Urinary bladder (tissue), 4 donors: ENCODE results near the gene PJA2. TPM values are rescaled to one million over a fixed set of nuclear protein-coding genes. Genes with fewer than 3 reads are reported as not detected.
"Not testable (repeated sequence)": the region's sequence is repeated elsewhere in the genome, so short reads cannot be mapped to it uniquely, and the experiment has no call there.

Experiments used
- DNase-seq: peaks from one replicate; pipeline ENCODE4 v3.0.0-alpha.2; 2015; ENCODE audit errors: extremely low spot score
- H3K27ac ChIP-seq: one replicate; pipeline ENCODE4 v1.5.1; 2013; ENCODE audit warnings: low read depth, mild to moderate bottlenecking, moderate library complexity
- H3K36me3 ChIP-seq: one replicate; pipeline ENCODE4 v1.6.1; 2013; ENCODE audit warnings: mild to moderate bottlenecking, moderate library complexity; ENCODE audit not compliant: insufficient read depth
- H3K4me1 ChIP-seq: one replicate; pipeline ENCODE4 v1.6.1; 2013; ENCODE audit warnings: mild to moderate bottlenecking, moderate library complexity; ENCODE audit not compliant: insufficient read depth
- H3K4me3 ChIP-seq: one replicate; pipeline ENCODE4 v1.5.1; 2013; ENCODE audit warnings: low read depth, low read length
- WGBS: extraction: QIAGEN DNeasy Blood & Tissue Kit; methylation state at CpG from one replicate; pipeline ENCODE4 v1.1.7; 2013; 5-methylcytosine and 5-hydroxymethylcytosine counted together
- polyA plus RNA-seq: library from polyadenylated mRNA; stranded (reverse); fragments of 200-250 nt; gene quantifications from one replicate; pipeline ENCODE4 v1.2.3, GENCODE V29; 2013
- total RNA-seq: library from RNA; depleted of rRNA; stranded (reverse); fragments of >200 nt; gene quantifications from one replicate; pipeline ENCODE4 v1.2.3, GENCODE V29; 2014
- donor health status: healthy with polysubstance abuse.
- donor health status: healthy.

Gene PJA2
- total and polyA plus RNA-seq, 2 donors: 130 to 236 TPM

DNA sequence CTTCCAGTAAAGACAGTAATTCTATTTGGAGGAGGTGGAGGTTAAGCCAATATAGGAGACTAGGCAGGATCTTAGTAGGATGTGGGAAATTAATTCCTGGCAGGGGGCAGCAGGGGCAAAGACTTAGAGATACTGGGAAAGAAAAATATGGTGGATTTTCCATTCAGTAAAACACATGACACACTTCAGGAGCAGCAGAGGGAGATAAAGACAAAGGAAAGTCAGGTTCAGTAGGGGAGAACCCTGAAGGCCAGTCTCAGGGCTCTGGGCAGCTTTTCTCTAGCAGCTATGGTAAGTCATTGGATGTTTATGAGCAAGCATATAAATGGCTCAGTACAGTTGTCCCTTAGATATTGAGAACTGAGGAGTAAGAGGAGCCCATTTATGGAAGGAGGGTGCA, 105.5 kb downstream of the PJA2 start:
- H3K4me3 ChIP-seq: no peak overlapping the region
- no peak for DNase-seq
- H3K36me3 ChIP-seq: no peaks in the 10 kb centered on the region
- H3K27ac ChIP-seq: no peak overlapping the region
- H3K4me1 ChIP-seq: no peaks in the 10 kb centered on the region

DNA sequence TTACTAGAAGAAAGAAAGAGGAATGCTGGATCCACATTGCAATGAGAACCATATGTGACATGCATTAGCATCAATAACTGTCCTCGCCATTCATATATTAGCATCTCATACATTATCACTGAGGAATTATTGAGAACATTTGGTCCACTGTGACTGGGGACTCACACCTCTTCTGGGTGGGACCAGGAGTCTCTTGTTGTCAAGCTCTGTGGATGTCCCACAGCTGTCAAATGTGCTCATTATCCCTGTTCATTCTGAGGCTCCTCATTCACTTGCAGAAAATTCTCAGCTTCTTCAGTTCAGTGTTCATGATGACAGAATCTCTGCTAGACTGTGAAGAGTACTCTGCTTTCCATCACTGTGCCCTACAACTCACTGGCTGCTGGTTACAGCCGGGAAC, 109.4 kb downstream of the PJA2 start:
- Histone ChIP-seq H3K36me3 (no peaks in the 10 kb centered on the region), H3K27ac (no peak overlapping the region), H3K4me1 (no peaks in the 10 kb centered on the region), H3K4me3 (no peak overlapping the region)
- 87% methylated on average over 2 of the region's 2 CpGs for WGBS
- no peak for DNase-seq

- no peak for DNase-seq
These were observed 110.2 kb downstream of the PJA2 start for GRCh38 chr5:109299557-109299956.

DNA sequence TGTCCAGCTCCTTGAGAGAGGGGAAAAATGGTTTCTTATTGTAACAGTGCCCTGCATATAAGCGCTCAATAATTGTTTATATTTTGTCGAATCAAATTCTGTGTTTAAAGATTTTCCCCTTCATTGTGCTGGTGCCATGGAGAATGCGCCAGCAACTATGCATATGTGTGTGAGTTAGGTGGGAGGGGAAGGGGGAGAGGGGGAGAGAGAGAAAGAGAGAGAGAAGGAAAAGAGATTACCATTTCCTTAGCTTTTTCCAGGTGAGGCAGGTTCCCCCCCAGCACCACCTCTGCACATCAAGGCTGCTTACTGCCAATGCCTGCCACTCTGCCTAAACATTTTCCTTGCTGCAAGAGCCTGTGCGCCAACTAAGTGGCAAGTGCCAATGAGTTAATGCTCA, 111.0 kb downstream of the PJA2 start:
- H3K27ac ChIP-seq: no peak overlapping the region
- H3K36me3 ChIP-seq: no peaks in the 10 kb centered on the region
- H3K4me3 ChIP-seq: no peak overlapping the region
- 89% methylated on average over 4 of the region's 4 CpGs for WGBS
- DNase-seq: no peak
- no peaks in the 10 kb centered on the region for H3K4me1 ChIP-seq

More at GRCh38 chr5:109299557-109299956, 110.2 kb downstream of the PJA2 start:
- H3K36me3 ChIP-seq: no peaks in the 10 kb centered on the region
- 75% methylated on average over 6 of the region's 6 CpGs for WGBS
- no peak overlapping the region for H3K27ac ChIP-seq
- H3K4me1 ChIP-seq: no peaks in the 10 kb centered on the region
- no peak overlapping the region for H3K4me3 ChIP-seq

GRCh38 chr5:109297900-109298299, 111.9 kb downstream of the PJA2 start:
- H3K4me1 ChIP-seq: no peaks in the 10 kb centered on the region
- no peak overlapping the region for H3K4me3 ChIP-seq
- WGBS: 91% methylated on average over 9 of the region's 9 CpGs
- no peak overlapping the region for H3K27ac ChIP-seq
- no peaks in the 10 kb centered on the region for H3K36me3 ChIP-seq
- no peak for DNase-seq

- Histone ChIP-seq H3K27ac (no peak overlapping the region), H3K4me1 (no peaks in the 10 kb centered on the region), H3K36me3 (no peaks in the 10 kb centered on the region), H3K4me3 (no peak overlapping the region)
- 95% methylated on average over 6 of the region's 6 CpGs for WGBS
- DNase-seq: no peak
These were observed 118.7 kb downstream of the PJA2 start for GRCh38 chr5:109291090-109291489.

- no peaks in the 10 kb centered on the region for H3K4me1 ChIP-seq
- no peaks in the 10 kb centered on the region for H3K36me3 ChIP-seq
- no peak overlapping the region for H3K4me3 ChIP-seq
- WGBS: 99% methylated on average over 2 of the region's 2 CpGs
- H3K27ac ChIP-seq: no peak overlapping the region
- DNase-seq: no peak
These were observed 119.5 kb downstream of the PJA2 start for GRCh38 chr5:109290231-109290630.

DNA sequence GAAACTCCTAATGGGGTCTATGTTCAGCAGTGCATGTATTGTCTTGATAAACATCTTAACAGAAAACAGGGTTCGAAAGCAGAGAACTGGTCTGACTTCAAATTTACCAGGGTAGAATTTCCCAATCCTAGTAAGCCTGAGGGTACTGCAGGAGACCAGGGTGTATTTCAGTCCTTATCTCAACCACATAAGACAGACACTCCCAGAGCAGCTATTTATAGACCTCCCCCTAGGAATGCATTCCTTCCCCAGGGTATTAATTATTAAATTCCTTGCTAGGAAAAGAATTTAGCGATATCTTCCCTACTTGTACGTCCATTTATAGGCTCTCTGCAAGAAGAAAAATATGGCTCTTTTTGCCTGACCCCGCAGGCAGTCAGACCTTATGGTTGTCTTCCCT, 123.1 kb downstream of the PJA2 start:
- WGBS: 90% methylated on average over 4 of the region's 4 CpGs
- H3K36me3 ChIP-seq, H3K27ac ChIP-seq, H3K4me3 ChIP-seq, H3K4me1 ChIP-seq, DNase-seq: not testable (repeated sequence)
